ENCODE results near the gene IFIH1.

Gene IFIH1

DNA sequence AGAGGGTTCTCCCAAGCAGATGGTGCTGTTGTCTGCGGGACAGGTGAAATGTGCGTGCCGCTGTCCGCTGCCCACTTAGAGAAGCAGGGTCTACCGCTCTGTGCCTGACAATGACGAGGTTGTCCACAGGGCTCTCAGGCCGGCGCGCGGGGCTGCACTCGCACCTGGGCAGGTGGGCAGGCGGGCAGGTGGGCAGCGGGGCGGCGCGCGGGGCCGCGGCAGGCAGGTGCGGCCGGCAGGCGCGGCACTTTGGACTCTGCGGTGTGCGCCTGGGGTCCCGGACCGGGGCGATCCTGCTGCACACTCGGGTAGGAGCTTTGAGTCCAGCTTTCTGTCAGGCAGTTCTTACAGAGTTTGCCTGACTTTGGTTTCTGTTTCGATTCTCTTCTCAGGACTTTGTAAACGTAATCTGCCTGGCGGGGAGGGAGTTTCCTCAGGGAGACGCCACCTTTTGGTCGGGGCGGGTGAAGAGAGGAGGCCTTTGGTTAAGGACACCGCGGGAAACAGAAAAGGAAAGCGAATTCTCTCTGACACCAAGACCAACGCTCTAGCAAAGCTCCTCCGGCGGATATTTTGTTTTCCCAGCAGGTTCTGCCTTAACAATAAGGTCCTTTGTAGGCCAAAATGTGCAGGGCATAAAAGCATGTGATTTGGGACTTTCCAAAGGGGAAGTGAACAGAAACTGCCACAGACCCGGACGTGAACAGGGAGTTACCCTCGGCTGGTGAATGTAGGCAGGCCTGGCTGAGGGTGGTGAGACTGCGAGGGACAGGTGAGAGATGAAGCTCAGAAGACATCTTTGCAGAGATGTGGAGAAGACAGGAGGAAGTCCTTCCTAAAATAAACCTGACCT lies at the start of gene IFIH1:
Gene IFIH1 (minus strand): TSS at position 357 of the 853 bp plus-strand sequence. CDS start 377 bp downstream, outside the sequence.
- peak; percentile 43 to 61 (median 57) for DNase-seq (ENCODE audit: low read depth in 3 of 3)

DNA sequence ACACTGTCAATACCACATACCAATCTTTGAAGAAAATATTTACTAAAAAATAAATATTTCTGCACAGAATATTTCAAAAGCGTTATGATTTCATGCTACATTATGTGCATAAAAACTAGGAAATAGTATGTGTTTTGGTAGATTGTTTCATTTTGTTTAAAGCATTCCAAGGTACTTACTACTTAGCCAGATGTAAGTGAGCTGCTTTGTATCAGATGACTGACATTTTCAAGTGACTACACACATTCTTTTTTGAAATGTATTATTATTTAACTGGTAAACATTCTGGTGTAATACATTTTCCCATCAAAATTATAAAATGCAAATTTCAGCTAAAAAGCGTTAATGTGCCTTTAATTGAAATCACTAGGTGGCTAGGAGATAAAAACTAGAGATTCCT lies 46.9 kb upstream of the IFIH1 start:
- DNase-seq (ENCODE audit: low read depth in 3 of 3) = no peak

DNA sequence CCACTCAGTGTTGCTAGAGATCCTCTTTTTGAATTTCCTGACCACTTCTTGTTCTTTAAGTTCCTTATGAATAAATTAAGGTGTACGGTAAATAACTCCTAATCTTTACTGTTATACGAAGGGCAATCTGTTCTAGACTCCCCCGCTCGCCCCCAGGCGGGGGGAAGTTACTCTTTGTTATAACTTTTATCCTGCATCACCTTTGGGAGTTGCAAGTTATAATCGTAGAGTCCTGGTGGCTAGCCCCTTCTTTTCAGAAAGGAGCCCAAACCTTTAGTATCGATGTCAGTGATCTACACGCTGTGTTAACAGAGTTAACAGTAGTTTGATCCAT lies 26.1 kb upstream of the IFIH1 start:
- DNase-seq (ENCODE audit: low read depth in 3 of 3) = no peak

DNA sequence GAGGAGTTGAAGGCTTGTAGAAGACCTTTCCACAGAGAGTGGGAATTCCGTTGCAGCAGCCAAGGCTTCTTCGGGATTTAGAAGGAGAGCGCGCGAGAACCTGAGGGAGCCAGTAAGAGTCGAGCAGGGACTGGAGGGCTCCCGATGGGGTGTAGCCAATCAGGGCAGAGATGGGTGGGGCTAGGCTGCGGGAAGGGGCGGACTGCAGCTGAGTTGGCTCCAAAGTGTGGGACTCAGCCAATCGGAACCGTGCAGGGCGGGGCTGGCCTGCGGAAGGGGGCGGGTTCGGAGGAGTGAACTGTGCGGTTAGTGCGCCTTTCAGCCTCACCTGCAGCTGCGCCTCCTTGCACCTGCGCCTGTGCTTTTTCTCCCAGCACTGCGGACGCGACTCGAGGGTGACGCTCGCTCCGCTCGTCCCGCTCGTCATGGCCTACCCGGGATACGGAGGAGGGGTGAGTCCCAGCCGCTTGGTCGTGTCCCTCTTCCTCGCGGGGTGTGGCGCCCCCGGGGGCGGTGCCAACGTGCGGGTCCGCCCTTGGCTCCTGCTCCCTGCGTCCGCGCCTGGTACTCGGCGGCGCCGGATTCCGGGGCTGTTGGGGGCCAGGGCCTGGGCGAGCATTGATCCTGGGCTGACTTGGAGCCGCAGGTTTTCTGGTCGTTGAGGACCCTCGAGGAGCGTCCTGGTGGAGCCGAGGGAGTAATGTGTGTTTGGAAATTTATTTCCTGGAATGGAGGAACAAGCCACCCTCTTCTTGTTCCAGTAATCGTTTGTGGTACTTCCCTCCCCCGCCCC lies 25.5 kb upstream of the IFIH1 start, which contains the start of gene GCA:
Gene GCA (plus strand): TSS at position 309 of the 793 bp plus-strand sequence. CDS start 117 bp downstream, at position 426.
- peak; percentile 96 to 98 (median 96) for DNase-seq (ENCODE audit: low read depth in 3 of 3)

DNA sequence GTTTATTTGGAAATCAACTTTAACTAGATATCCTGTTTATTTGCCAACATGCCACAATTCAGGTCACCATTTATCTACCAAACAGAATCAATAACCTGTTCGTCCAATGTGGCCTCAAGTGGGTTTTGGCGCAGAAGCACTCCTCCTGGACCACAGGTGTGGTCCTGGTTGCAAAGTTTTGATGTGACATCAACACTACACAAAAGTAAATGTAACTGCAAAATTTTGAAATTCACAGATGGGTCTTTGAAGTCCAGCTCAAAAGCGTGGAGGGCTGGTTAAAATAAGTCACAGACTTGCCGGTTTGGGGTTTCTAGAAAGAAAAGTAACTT lies 25.0 kb upstream of the IFIH1 start:
- no peak for DNase-seq (ENCODE audit: low read depth in 3 of 3)

DNA sequence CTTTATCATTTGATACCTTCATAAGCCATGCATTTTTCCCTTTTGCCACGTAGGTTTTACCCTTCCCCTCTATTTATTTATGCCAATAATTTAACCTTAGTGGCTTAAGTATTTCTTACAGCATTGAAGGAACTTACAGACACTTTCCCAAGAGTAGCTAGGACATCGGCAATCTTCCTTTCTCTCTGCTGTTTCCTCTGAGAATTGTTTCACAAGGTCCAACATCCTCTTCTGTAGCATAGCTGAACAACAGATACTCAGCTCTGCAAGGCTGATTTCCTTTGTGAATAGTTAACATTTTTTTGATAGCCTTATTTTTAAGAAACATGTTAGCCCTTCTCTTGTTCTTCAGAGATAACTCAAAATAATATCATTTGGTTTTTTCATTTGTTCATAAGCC lies 24.4 kb upstream of the IFIH1 start:
- no peak for DNase-seq (ENCODE audit: low read depth in 3 of 3)

DNA sequence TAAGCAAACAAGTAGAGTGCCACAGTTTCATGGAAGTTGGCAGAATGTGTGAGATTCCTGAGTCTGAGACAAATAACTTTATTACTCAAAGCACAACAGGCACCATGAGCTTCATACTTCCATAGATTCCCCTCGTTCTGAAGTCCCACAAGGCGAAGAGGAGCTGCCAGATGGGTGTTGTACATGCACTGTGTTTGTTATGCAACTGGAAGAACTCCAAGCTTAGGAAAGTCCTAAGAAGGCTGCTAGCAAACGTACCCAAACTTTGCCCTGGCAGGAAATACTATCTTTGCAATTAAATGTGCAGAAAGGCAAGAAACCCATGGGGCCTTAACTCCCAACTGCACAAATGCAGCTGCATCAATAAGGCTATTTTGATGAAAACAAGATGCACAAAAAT lies 23.8 kb upstream of the IFIH1 start:
- no peak for DNase-seq (ENCODE audit: low read depth in 3 of 3)

DNA sequence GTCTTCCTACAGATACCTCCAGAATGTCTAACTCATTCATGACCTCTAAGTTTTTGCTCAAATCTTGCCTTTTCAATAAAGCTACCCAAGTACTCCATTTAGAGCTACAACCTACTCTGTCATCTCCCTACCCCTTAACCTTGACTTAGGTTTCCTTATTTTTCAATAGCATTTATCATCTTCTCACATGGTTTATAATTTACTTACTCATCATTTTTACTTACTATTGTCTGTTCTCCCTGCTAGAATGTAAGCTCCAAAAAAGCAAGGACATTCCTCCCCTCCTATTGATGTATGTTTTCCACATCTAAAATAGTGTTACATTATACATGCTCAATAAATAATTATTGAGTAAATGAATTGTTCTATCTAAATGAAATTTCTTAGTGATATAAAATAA lies 22.3 kb upstream of the IFIH1 start:
- no peak for DNase-seq (ENCODE audit: low read depth in 3 of 3)

DNA sequence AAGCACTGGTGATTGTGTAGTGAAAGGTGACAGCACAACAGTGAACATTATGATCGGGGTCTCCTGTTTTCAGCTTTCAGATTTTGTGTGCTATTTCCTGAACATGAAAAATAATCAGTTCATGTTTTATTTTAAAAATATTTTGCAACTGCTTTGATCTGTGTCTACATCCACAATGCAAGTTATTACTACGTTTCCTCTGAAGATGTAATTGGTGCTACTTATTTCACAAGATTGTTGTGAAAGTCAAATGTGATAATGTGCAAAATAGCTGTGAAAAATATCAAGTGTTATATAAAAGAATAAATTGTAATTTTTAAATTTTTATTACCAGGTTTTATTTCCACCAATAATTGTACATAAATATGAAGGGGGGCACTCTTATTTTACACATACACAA lies 19.4 kb upstream of the IFIH1 start:
- DNase-seq (ENCODE audit: low read depth in 3 of 3) = no peak

DNA sequence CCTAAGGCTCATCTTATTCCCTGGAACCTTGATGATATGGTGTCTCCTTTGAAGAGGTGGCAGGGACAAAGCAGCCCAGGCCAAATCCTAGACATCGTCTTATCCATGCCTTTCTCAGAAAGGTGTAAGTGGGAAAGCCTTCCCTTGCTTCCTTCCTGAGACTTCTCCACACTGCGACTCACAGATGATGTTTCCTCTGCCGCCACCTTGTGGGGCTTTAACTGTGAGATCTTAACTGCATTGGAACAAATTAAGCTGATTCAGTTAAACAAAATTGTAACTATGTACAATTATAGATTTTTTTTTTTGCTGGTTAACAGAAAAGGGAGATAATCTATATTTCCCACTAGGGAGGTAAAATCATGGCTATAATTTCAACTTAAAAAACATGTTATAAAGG lies 15.5 kb upstream of the IFIH1 start:
- DNase-seq (ENCODE audit: low read depth in 3 of 3) = no peak

DNA sequence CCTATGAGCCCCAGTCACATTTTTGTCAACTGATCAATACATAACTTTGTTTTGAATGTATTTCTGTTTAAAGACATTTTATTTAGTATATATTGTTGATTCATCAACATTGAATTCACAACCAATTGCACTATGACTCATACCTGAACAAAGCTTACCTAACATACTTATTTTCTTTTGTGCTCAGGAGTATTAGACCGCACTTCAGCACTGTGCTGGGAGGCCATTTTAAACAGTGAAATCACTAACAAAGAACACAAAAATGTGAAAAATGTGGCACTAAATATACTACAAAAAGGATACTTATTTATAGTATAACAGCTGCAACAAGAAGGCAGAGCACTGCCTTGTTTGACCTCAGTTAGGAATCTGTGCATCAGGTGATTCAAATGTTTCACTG lies 12.4 kb upstream of the IFIH1 start:
- no peak for DNase-seq (ENCODE audit: low read depth in 3 of 3)

DNA sequence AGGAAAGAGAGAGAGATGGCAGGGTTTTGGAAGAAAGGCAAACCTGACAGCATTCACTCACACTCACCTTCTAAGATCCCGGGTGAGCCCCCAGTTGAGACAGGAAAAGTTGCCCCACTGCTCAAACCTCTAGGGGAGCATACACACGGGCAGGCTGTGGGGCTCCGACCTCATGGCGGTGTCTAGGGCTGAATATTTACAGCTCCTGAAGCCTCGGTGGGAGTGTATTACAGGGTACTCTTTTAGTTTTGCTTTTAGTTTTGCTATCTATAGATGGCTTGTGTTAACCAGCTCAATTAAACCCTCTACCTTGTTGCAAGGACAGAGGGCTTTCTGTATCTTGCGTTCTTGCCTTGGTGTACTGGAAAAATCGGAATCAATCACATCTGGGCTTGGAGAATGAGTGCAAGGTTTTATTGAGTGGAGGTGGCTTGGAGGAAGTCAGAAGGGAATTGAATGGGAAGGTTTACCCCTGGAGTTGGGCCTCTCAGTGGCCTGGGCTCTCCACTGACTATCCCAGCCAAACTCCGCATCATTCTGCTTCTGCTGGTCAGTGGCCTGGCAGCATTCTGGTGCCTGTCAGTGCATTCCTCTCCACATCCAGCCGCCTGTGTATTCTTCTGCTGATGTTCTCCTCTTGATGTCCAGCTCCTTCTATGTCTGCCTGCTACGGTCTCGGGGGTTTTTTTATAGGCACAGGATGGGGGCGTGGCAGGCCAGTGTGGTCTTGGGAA lies 10.1 kb upstream of the IFIH1 start:
- no peak for DNase-seq (ENCODE audit: low read depth in 3 of 3)

DNA sequence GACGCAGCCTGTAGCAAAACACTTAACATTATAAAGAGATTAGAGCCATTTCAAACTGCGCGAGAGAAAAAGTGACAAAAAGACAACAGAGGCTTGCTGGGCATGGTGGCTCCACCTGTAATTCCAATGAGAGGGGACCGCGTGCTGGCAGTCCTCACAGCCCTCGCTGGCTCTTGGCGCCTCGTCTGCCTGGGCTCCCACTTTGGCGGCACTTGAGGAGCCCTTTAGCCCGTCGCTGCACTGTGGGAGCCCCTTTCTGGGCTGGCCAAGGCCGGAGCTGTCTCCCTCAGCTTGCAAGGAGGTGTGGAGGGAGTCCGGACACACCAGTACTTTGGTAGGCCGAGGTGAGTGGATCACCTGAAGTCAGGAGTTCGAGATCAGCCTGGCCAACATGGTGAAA lies 9.3 kb upstream of the IFIH1 start:
- DNase-seq (ENCODE audit: low read depth in 3 of 3) = no peak

DNA sequence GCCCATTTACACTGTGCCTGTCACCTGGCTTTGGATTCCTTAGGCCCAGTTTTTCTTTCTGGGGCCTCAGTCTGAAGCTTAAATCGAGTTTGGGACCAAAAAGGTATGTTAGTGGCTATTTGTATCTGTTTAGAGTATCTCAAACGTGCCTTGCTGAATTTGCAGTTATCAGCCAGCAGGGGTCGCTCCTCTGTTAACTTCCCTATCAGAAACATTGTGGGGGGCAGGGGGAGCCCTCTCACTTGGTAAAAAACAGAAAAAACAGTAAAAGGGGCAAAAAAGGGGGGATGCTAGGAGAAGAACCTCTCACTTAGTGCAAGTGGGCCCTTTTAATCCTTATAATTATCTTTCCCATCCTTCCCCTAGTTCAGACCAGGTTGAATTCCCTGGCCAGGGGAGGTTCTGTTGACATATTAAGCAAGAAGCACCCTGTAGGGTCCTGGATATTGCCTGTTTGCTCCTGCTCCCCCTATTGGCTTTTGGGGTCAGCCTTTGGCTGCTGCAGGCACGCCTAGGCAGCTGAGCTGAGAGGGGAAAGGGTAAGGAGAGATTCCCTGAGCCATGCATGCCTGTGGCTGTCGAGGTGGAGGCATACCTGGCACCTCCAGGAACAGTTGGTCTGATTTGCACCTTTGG lies 8.8 kb upstream of the IFIH1 start:
- DNase-seq (ENCODE audit: low read depth in 3 of 3) = no peak

DNA sequence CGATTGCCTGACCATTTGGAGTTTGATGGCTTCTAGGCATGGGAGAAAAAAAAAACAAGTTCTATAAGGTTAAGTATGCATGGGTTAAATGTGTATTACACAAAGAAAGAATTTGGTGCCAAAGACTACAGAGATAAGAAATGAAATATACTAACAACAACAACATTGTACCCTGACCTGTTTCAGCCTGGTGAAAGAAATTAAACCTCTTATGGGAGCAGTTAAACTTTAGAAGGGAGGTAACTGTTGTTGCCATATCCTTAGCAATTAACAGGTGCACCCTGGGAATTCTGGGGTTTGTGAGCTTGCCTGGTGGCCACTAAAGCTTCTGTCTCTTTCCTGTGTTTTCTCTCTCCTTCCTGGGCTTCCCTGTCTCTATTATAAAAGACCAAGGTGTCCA lies 6.5 kb upstream of the IFIH1 start:
- DNase-seq (ENCODE audit: low read depth in 3 of 3) = no peak

DNA sequence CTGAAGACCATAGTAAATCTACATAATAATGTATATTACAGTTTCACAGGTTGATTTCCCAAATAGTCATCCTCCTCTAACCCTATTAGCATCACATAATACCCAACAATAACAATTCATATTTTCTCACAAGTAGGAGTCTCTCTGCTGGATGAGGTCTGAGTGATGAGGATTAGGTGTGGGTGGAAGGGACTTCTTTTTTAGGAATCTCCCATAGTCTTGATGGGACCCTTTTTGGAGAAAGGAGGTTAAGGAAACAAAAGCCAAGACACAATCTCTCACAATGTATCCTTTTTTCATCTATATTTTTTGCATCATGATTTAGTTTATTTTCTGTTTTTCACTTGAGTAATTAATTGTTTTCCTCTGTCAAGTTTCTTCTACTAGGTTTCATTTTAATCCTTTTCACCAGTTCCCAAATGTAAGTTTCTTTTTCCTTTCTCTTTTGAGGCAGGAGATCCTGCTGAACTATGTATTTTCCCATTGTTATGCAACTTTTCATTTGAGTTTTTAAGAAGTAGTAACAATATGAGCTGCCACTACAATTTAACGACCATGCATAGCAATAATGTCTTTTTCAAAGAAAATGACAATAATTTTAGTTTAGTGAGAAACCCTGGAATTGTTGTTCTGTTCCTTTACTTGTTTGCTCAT lies 2.5 kb upstream of the IFIH1 start:
- no peak for DNase-seq (ENCODE audit: low read depth in 3 of 3)

DNA sequence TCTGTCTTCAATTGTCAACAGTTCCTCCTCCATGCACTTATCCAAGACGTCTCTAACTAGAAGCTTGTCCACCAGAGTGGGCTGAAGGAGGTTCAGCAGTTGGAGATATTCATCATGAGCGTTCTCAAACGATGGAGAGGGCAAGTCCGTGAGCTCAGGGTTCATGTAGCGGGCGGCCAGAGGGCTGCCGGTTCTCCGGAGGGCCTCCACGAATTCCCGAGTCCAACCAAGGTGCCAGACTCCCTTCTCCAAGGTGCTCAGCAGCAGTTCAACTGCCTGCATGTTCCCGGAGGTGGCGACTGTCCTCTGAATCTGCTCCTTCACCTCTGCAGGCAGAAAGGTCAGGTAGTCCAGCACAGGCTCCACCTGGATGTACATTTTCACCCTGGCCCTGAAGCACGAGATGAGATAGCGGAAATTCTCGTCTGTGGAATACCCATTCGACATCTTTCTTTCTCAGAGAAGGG lies 590 bp downstream of the IFIH1 start:
- no peak for DNase-seq (ENCODE audit: low read depth in 3 of 3)

DNA sequence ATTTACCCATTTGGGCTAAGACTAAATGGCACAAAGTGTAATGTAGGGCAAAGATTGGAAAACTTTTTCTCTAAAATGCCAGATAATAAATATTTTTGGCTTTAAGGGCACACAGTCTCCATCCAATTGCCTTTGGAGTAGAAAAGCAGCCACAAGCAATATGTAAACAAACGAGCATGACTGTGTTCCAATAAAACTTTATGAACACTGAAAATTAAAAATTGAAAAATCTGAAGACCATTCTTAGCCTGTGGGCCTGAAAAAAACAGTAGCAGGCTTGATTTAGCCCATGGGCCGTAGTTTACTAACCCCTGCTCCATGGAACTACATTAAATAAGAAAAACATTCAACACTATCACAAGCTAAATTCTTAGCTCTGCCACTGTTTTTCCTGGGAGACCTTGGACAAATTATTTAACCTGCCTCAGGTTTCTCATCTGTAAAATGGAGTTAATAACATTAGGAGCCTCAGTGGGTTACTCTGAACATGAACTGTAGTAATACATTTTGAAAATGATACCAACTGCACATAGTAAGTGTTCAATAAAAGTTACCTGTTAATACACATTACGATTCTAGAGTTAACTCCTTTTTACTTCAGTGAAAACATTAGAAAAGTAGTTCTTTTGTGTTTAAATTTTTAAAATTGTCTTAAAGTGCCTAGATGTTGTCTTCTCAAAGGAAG lies 1.3 kb downstream of the IFIH1 start:
- no peak for DNase-seq (ENCODE audit: low read depth in 3 of 3)

DNA sequence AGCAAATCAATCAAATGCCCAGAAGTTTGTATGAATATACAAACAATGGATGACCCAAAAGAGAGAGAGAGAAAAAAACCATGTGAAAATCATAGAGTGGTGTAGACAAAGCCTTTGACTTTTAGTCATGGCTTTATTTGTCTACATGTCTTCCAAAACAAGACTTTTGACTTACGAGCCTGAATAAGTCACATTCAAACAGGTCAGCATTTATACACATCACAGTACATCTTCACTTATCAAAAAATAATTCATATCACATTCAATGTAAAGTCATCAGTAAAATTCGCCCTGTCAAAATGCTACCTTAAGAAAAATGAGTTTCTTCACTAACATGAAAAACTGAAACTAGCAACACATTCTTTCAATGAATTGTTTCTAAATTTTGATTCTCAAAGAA lies 1.9 kb downstream of the IFIH1 start:
- no peak for DNase-seq (ENCODE audit: low read depth in 3 of 3)

DNA sequence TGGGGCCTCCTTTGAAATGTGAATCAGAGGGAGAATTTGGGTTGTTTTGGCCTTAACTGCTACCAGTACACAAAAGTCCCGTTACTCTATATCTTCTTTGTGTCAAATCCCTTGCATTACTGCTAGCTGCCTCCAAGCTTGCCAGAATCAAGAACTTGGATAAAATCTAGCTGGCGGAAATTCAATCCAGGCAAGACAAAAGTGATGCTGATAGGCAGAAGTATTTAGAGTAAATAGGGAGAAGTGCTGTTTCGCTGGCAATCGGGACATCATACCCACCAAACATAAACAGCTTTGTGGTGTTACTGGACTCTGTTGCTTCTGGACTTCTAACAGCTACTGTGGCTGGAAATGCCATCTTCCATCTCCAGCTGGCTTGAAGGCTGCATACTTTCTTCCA lies 2.5 kb downstream of the IFIH1 start:
- DNase-seq (ENCODE audit: low read depth in 3 of 3) = no peak

DNA sequence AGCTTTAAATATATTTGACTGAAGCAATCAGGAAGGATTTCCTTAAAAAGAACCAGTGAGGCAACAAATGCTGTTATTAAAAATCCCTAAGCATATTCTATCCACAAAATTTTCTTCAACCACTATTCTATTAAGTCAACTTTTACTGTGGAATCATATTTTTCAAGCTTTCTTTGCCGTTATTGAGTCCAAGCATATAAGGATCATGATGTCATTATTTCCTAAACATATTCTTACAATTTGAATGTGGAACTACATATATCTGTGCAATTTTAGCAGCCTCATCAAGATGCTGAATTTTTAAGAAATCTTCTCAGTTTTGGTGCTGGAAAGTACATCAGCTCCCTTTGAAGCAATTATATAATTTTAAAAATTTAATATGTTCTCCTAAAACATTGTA lies 5.6 kb downstream of the IFIH1 start:
- DNase-seq (ENCODE audit: low read depth in 3 of 3) = no peak
